ENCODE data around the gene BIRC7.
"Not testable (repeated sequence)": the region's sequence is repeated elsewhere in the genome, so short reads cannot be mapped to it uniquely, and the experiment has no call there.

Gene BIRC7

DNA sequence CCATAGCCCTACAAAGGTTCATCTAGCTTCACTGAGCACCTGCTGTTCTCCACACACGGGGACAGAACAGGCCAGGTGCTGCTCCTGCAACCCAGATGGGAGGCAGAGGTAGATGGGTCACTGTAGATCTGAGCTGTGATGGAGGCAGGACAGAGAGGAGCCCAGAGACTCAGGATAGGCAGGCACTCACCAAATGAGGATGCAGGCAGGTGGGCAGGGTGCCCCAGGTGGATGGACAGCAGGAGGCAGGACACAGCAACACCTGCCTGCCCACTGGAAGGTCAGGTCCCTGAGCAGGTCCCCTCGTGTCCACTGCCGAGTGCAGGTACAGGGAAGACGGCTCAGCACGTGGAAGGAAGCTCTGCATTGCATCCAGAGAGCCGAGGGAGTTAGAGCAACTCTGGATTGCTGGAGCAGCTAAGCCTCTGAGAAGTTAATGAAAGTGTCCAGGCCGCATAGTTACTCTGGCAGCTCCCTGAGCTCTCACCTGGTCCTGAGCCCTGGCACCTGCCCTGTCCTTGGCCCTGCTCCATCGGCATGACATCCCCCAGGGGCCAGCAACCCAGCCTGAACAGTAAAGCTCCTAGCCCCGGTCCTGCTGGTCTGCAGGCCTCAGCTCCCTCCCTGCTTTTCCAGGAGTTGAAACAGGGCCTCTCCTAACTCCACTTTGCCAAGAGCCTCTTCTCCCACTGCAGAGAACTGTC, 14.9 kb upstream of the BIRC7 start:
- DNase-seq (ENCODE audit: insufficient read length) (no peak), FAIRE-seq (no peak)
- TF ChIP-seq TAF1 (IDR thresholded peaks at IDR 0.05; ENCODE audit: borderline replicate concordance, low read depth, low read length) (no peak), POLR2A (IDR thresholded peaks at IDR 0.05; ENCODE audit: low read depth, low read length) (no peak), POLR2AphosphoS5 (IDR thresholded peaks at IDR 0.05; ENCODE audit: low read depth, low read length) (no peak)

GRCh38 chr20:63221400-63222053, 14.2 kb upstream of the BIRC7 start:
- DNase-seq (ENCODE audit: insufficient read length); FAIRE-seq: not testable (repeated sequence)

DNA sequence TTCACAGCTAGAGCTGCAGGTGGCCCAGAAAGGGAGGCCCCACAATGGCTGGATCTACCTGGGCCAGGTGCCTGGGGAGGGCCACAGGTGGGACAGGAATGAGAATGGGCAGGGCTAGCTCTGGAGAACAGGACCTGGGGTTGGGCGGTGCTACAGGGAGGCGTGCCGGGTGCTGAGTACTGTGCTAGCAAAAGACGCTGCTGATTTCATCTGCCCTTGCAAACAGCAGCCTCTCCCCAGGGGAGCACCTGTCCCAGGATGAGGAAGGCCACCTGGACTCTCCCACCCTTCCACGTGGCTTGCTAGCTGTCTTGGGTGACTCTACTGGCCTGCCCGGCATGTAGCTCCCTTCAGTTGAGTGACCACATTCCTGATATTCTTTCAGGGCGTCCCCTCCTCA, 13.2 kb upstream of the BIRC7 start:
- DNase-seq (ENCODE audit: insufficient read length), result no peak
- TF ChIP-seq POLR2AphosphoS5 (IDR thresholded peaks at IDR 0.05; ENCODE audit: low read depth, low read length), result no peak
- TF ChIP-seq POLR2A (IDR thresholded peaks at IDR 0.05; ENCODE audit: low read depth, low read length), result no peak
- no peak for TF ChIP-seq TAF1 (IDR thresholded peaks at IDR 0.05; ENCODE audit: borderline replicate concordance, low read depth, low read length)
- FAIRE-seq, result no peak

DNA sequence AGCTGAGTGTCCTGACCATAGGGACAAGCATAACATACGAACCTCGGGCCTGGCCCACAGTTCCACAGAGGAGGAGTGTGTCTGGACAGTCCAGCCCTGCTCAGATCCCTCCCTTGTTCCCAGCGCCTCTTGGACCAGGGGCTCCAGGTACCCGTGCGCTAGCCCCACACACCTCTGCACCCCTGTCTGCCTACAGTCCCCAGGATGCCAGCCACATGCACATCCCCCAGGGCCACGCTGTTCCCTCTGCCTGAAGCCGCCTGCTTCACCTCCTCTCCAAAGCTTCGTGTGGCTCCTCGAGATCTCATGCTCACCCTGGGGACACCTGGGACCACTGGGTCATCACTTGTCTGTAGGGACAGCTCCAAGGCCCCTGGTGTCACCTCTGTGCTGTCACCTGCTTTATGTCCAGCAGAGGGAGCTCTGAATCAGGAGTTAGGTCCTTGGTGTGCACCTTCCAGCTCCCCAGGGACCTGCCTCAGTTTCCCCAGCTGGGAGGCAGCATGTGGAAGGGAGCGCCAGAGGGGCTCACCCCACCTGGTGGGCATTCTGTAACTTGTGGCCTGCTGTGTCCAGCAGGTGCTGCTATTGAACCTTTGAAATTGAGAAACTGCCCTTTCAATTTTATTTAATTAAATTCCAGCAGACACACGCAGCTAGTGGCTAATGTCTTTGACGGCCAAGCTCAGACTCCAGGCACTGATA, 12.4 kb upstream of the BIRC7 start:
- no peak for FAIRE-seq
- TF ChIP-seq TAF1 (IDR thresholded peaks at IDR 0.05; ENCODE audit: borderline replicate concordance, low read depth, low read length), result no peak
- no peak for TF ChIP-seq POLR2A (IDR thresholded peaks at IDR 0.05; ENCODE audit: low read depth, low read length)
- no peak for TF ChIP-seq POLR2AphosphoS5 (IDR thresholded peaks at IDR 0.05; ENCODE audit: low read depth, low read length)
- no peak for DNase-seq (ENCODE audit: insufficient read length)

DNA sequence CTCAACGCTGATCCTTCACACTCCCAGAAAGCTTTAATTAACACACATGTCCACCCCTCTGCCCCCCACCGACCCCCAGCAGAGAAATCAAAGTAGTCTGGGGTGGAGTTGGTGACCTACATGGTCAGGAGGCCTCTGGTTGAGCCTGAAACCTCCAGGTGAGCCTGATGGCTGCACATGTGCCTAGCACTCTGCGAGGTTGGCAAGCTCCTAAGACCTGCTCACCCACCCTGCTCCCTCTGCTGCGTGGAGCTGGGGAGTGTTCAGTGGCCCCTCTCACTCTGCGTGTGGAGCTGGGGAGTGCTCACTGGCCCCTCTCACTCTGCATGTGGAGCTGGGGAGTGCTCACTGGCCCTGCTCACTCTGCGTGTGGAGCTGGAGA, 11.9 kb upstream of the BIRC7 start:
- DNase-seq (ENCODE audit: insufficient read length), result no peak
- no peak for FAIRE-seq
- TF ChIP-seq TAF1 (IDR thresholded peaks at IDR 0.05; ENCODE audit: borderline replicate concordance, low read depth, low read length), result no peak
- TF ChIP-seq POLR2A (IDR thresholded peaks at IDR 0.05; ENCODE audit: low read depth, low read length), result no peak
- no peak for TF ChIP-seq POLR2AphosphoS5 (IDR thresholded peaks at IDR 0.05; ENCODE audit: low read depth, low read length)

DNA sequence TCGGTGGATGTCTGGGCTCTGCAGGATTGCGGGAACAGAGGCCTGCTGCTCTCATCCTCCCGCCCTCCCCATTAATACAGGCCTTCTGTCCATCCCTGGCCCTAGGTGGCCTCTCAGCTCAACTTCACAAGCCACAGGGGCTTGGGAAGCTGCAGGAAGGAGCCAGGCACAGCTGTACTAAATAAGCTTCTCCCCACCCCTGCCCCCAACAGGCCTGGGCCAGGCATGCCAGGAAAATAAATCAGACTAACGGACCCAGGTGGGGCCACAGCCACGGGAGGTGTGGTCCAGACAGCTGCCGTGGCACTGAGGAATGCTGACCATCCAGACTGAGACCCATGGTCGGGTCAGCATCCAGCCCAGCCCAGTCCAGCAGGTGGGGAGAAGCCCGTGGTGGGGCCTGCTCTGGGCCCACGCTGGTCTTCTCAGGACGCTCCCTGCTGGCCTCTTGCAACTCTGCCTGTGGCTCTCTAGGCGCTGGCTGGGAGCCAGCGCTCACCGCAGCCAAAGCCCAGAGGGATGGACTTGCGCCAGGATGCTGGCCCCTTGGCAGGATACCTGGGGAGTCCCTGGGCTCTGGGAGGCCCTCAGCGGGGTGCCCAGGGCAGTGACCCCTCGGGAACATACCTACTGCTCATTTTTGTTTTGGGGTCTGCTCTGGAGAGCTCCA, 11.2 kb upstream of the BIRC7 start:
- TF ChIP-seq POLR2AphosphoS5 (IDR thresholded peaks at IDR 0.05; ENCODE audit: low read depth, low read length) (no peak), TAF1 (IDR thresholded peaks at IDR 0.05; ENCODE audit: borderline replicate concordance, low read depth, low read length) (no peak), POLR2A (IDR thresholded peaks at IDR 0.05; ENCODE audit: low read depth, low read length) (no peak)
- FAIRE-seq (no peak), DNase-seq (ENCODE audit: insufficient read length) (no peak)

- no peak for FAIRE-seq
- DNase-seq (ENCODE audit: insufficient read length), result no peak
- no peak for TF ChIP-seq POLR2A (IDR thresholded peaks at IDR 0.05; ENCODE audit: low read depth, low read length)
- TF ChIP-seq POLR2AphosphoS5 (IDR thresholded peaks at IDR 0.05; ENCODE audit: low read depth, low read length), result no peak
- TF ChIP-seq TAF1 (IDR thresholded peaks at IDR 0.05; ENCODE audit: borderline replicate concordance, low read depth, low read length), result no peak
Observed at GRCh38 chr20:63225082-63225454, 10.6 kb upstream of the BIRC7 start.

DNA sequence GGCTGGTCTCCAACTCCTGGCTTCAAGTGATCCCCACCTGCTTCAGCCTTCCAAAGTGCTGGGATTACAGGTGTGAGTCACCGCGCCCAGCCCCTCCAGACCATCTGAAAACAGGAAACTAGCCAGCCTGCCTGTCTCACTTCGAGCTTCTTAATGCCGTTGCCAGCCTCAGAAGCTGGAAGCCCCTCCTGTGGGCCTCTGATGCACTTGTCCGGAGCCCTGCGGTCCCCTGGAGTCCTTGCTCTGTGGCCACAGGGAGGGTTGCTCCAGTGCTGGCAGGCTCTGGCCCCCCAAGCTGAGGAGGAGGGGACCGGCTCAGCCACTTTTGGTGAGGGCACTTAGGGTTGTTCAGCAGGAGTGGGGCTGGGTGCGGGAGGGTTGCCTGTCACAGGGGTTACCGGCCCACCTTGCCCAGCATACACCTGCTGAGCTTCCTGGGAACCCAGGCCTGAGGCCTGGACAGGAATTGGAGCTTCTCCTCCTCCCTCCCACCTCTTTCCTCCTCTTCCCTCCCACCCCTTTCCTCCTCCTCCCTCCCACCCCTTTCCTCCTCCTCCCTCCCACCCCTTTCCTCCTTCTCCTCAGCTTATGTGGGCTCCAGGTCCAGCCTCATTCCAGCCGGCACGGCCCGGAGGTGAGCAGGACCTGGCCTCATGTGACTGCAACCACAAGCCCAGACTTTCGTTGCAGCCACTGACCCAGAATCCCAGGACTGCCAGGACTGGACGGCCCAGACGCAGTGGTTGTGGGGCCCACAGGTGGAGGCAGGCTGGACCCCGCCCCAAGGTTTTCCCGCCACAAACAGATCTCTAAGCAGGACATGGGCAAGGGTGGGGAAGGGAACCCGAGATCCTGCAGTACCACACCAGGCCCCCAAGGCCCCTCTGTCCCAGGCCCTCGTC, 9.4 kb upstream of the BIRC7 start:
- TF ChIP-seq POLR2AphosphoS5 (IDR thresholded peaks at IDR 0.05; ENCODE audit: low read depth, low read length) (no peak), POLR2A (IDR thresholded peaks at IDR 0.05; ENCODE audit: low read depth, low read length) (no peak), TAF1 (IDR thresholded peaks at IDR 0.05; ENCODE audit: borderline replicate concordance, low read depth, low read length) (no peak)
- FAIRE-seq, result no peak
- no peak for DNase-seq (ENCODE audit: insufficient read length)

DNA sequence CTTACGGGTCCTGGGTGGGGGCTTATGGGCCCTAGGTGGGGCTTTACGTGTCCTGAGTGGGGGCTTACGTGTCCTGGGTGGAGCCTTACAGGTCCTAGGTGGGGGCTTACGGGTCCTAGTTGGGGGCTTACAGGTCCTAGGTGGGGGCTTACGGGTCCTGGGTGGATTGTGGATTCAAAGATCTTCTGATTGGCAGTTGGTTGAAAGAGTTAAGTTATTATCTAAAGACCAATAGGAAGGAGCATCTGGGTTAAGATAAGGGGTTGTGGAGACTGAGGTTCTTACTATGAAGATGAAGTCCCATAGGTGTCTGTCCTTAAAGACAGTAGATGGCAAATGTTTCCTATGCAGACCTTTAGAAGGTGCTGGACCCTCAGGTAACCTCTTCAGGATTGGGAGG, 8.4 kb upstream of the BIRC7 start:
- DNase-seq (ENCODE audit: insufficient read length) (no peak), FAIRE-seq (no peak)
- TF ChIP-seq POLR2A (IDR thresholded peaks at IDR 0.05; ENCODE audit: low read depth, low read length) (no peak), TAF1 (IDR thresholded peaks at IDR 0.05; ENCODE audit: borderline replicate concordance, low read depth, low read length) (no peak), POLR2AphosphoS5 (IDR thresholded peaks at IDR 0.05; ENCODE audit: low read depth, low read length) (no peak)

GRCh38 chr20:63228806-63229205, 6.9 kb upstream of the BIRC7 start:
- FAIRE-seq, result no peak
- no peak for DNase-seq (ENCODE audit: insufficient read length)

GRCh38 chr20:63230800-63231268, 4.9 kb upstream of the BIRC7 start:
- no peak for DNase-seq (ENCODE audit: insufficient read length)
- no peak for FAIRE-seq

More at GRCh38 chr20:63228806-63229205, 6.9 kb upstream of the BIRC7 start:
- TF ChIP-seq TAF1 (IDR thresholded peaks at IDR 0.05; ENCODE audit: borderline replicate concordance, low read depth, low read length), result no peak

More at GRCh38 chr20:63230800-63231268, 4.9 kb upstream of the BIRC7 start:
- no peak for TF ChIP-seq POLR2A (IDR thresholded peaks at IDR 0.05; ENCODE audit: low read depth, low read length)
- no peak for TF ChIP-seq POLR2AphosphoS5 (IDR thresholded peaks at IDR 0.05; ENCODE audit: low read depth, low read length)
- no peak for TF ChIP-seq TAF1 (IDR thresholded peaks at IDR 0.05; ENCODE audit: borderline replicate concordance, low read depth, low read length)
